Upper lobe of right lung (tissue), 1 donor: ENCODE data around the gene SIAE. TPM values are rescaled to one million over a fixed set of nuclear protein-coding genes. Genes with fewer than 3 reads are reported as not detected.

Experiments
- ATAC-seq: fragments of 200-7000 bp; cut with Tn5 transposase; one replicate; pipeline ENCODE4 v1.9.1; 2020; ENCODE audit warnings: mild to moderate bottlenecking, moderate library complexity
- DNase-seq: peaks from one replicate; pipeline ENCODE4 v3.0.0-alpha.2; 2020
- H3K27ac ChIP-seq: fragments of 200-600 bp; one replicate; pipeline ENCODE4 v1.8.0; 2022
- H3K27me3 ChIP-seq: fragments of 200-600 bp; one replicate; pipeline ENCODE4 v1.8.0; 2022; ENCODE audit warnings: mild to moderate bottlenecking
- H3K36me3 ChIP-seq: fragments of 200-600 bp; one replicate; pipeline ENCODE4 v1.8.0; 2022
- H3K4me1 ChIP-seq: fragments of 200-600 bp; one replicate; pipeline ENCODE4 v1.8.0; 2022
- H3K4me3 ChIP-seq: fragments of 200-600 bp; one replicate; pipeline ENCODE4 v1.8.0; 2022; ENCODE audit warnings: mild to moderate bottlenecking
- H3K9me3 ChIP-seq: fragments of 200-600 bp; one replicate; pipeline ENCODE4 v1.8.0; 2022
- CTCF ChIP-seq: fragments of 200-600 bp; IDR thresholded peaks from one replicate; pipeline ENCODE4 v1.8.0; 2022; ENCODE audit warnings: antibody characterized with exemption
- intact Hi-C: fragments of 100-400 bp; cut with DNase I; formaldehyde crosslinking; loops from one replicate; pipeline ENCODE4 v1.11.0; 2022
- total RNA-seq: library from RNA; stranded (reverse); fragmentation: NEBNext Ultra II Directional; extraction: Animal tissue kit (Norgen Biotek cat#: 25700); gene quantifications from one replicate; pipeline ENCODE4 v1.2.1, GENCODE V29; 2021
- donor health status: DM: no; HTN: yes; CAD: no; lungs with severe emphysema.

SIAE gene
- total RNA-seq, 1 donor from 2014 or later = 41.6 TPM

- intact Hi-C loops = no loop called here
- Histone ChIP-seq H3K27me3 (no peaks in the 10 kb centered on the region), H3K27ac (no peak overlapping the region), H3K36me3 (peaks cover 3% of the 10 kb centered on the region), H3K4me3 (no peak overlapping the region), H3K4me1 (no peaks in the 10 kb centered on the region), H3K9me3 (no peaks in the 10 kb centered on the region)
- DNase-seq (no peak), ATAC-seq (peak; percentile 72)
- TF ChIP-seq CTCF = no peak
These were observed 16.5 kb downstream of the SIAE start for GRCh38 chr11:124656774-124657630.

GRCh38 chr11:124648610-124649009 is 24.9 kb downstream of the SIAE start:
- ATAC-seq (no peak), DNase-seq (no peak)
- no peak overlapping the region for H3K4me3 ChIP-seq
- no peak overlapping the region for H3K27ac ChIP-seq
- H3K36me3 ChIP-seq = peaks cover 24% of the 10 kb centered on the region
- intact Hi-C loops = no loop called here
- H3K27me3 ChIP-seq = no peaks in the 10 kb centered on the region
- H3K9me3 ChIP-seq = no peaks in the 10 kb centered on the region
- peaks cover 4% of the 10 kb centered on the region for H3K4me1 ChIP-seq
- no peak for TF ChIP-seq CTCF

GRCh38 chr11:124646148-124646547 is 27.4 kb downstream of the SIAE start:
- no peak overlapping the region for H3K4me3 ChIP-seq
- H3K36me3 ChIP-seq = peaks cover 16% of the 10 kb centered on the region
- no peak overlapping the region for H3K27ac ChIP-seq
- no peak for DNase-seq
- H3K9me3 ChIP-seq = no peaks in the 10 kb centered on the region
- intact Hi-C loops = no loop called here
- no peak for TF ChIP-seq CTCF
- H3K27me3 ChIP-seq = no peaks in the 10 kb centered on the region
- H3K4me1 ChIP-seq = peaks cover 4% of the 10 kb centered on the region
- no peak for ATAC-seq

GRCh38 chr11:124644426-124645280 is 28.9 kb downstream of the SIAE start:
- peaks cover 4% of the 10 kb centered on the region for H3K4me1 ChIP-seq
- intact Hi-C loops = no loop called here
- H3K27ac ChIP-seq = no peak overlapping the region
- peaks cover 8% of the 10 kb centered on the region for H3K36me3 ChIP-seq
- TF ChIP-seq CTCF = peak; percentile 78
- H3K27me3 ChIP-seq = no peaks in the 10 kb centered on the region
- ATAC-seq (peak; percentile 95), DNase-seq (peak; percentile 64)
- no peak overlapping the region for H3K4me3 ChIP-seq
- H3K9me3 ChIP-seq = no peaks in the 10 kb centered on the region

- DNase-seq (no peak), ATAC-seq (no peak)
- intact Hi-C loops = no loop called here
- H3K27me3 ChIP-seq = no peaks in the 10 kb centered on the region
- H3K4me1 ChIP-seq = peaks cover 4% of the 10 kb centered on the region
- H3K9me3 ChIP-seq = no peaks in the 10 kb centered on the region
- no peak for TF ChIP-seq CTCF
- H3K27ac ChIP-seq = no peak overlapping the region
- no peak overlapping the region for H3K4me3 ChIP-seq
- peaks cover 14% of the 10 kb centered on the region for H3K36me3 ChIP-seq
These were observed 29.7 kb downstream of the SIAE start for GRCh38 chr11:124643605-124644425.
